GM18502 (cell line): ENCODE results near the gene ALDH4A1.
"Not testable (repeated sequence)": the region's sequence is repeated elsewhere in the genome, so short reads cannot be mapped to it uniquely, and the experiment has no call there.

Experiments used
- ATAC-seq: cut with Tn5 transposase; IDR thresholded peaks from one replicate; pipeline ENCODE4 v1.9.1; 2021; ENCODE audit warnings: mild to moderate bottlenecking; ENCODE audit not compliant: unreplicated experiment, poor library complexity

The ALDH4A1 gene

GRCh38 chr1:18901147-18901951, 1.0 kb downstream of the ALDH4A1 start:
- no peak for ATAC-seq

- no peak for ATAC-seq
Measured at GRCh38 chr1:18900303-18900841, 2.0 kb downstream of the ALDH4A1 start.

- no peak for ATAC-seq
Measured at GRCh38 chr1:18899363-18900049, 2.8 kb downstream of the ALDH4A1 start.

- ATAC-seq, result no peak
Measured at GRCh38 chr1:18898567-18898966, 3.8 kb downstream of the ALDH4A1 start.

GRCh38 chr1:18895317-18895716, 7.0 kb downstream of the ALDH4A1 start:
- ATAC-seq, result no peak

- ATAC-seq, result no peak
Measured at GRCh38 chr1:18893120-18893519, 9.2 kb downstream of the ALDH4A1 start.

- not testable (repeated sequence) for ATAC-seq
Measured at GRCh38 chr1:18891858-18892257, 10.5 kb downstream of the ALDH4A1 start.

- no peak for ATAC-seq
Measured at GRCh38 chr1:18891426-18891780, 11.0 kb downstream of the ALDH4A1 start.

- no peak for ATAC-seq
Measured at GRCh38 chr1:18890706-18891425, 11.5 kb downstream of the ALDH4A1 start.

GRCh38 chr1:18886003-18886335, 16.4 kb downstream of the ALDH4A1 start:
- ATAC-seq, result no peak

GRCh38 chr1:18885311-18886002, 16.9 kb downstream of the ALDH4A1 start:
- no peak for ATAC-seq

GRCh38 chr1:18884727-18885126, 17.6 kb downstream of the ALDH4A1 start:
- no peak for ATAC-seq

- ATAC-seq, result no peak
Measured at GRCh38 chr1:18884419-18884717, 18.0 kb downstream of the ALDH4A1 start.

- no peak for ATAC-seq
Measured at GRCh38 chr1:18883636-18884418, 18.5 kb downstream of the ALDH4A1 start.

- ATAC-seq, result no peak
Measured at GRCh38 chr1:18883079-18883478, 19.3 kb downstream of the ALDH4A1 start.

GRCh38 chr1:18882486-18882885, 19.9 kb downstream of the ALDH4A1 start:
- ATAC-seq, result no peak

- ATAC-seq, result no peak
Measured at GRCh38 chr1:18881642-18882431, 20.5 kb downstream of the ALDH4A1 start.

GRCh38 chr1:18881164-18881563, 21.2 kb downstream of the ALDH4A1 start:
- ATAC-seq, result no peak

GRCh38 chr1:18880585-18880984, 21.8 kb downstream of the ALDH4A1 start:
- no peak for ATAC-seq
